ENCODE measurements around the gene HDAC3. TPM values are rescaled to one million over a fixed set of nuclear protein-coding genes. Genes with fewer than 3 reads are reported as not detected.

Gene HDAC3
- total RNA-seq = 10 to 100 TPM; 65.2 to 71.5 TPM

- peaks cover 47% of the 10 kb centered on the region for H3K4me1 Mint-ChIP-seq (ENCODE audit: low read depth)
- intact Hi-C loops (cut with micrococcal nuclease) = loop anchor here (1.0 to 2.0 kb wide), 4 partner anchors 15 to 44 kb away; partner anchors contain the start of gene FCHSD1
- no peaks in the 10 kb centered on the region for H3K9me3 Mint-ChIP-seq
- DNase-seq = peak; percentile 96
- H3K4me3 Mint-ChIP-seq = peak within 1 kb of the TSS; percentile 94
- H3K27me3 Mint-ChIP-seq = no peaks in the 10 kb centered on the region
- peak within 1 kb of the TSS; percentile 80 for H3K27ac Mint-ChIP-seq
- peaks cover 17% of the 10 kb centered on the region for H3K36me3 Mint-ChIP-seq
- POLR2A ChIA-PET = interaction anchor here (0.8 to 5.1 kb wide), 15 partner anchors 11 to 365 kb away, joined by 3 to 44 read pairs (median 4); partner anchors contain the start of genes DIAPH1, FCHSD1 and RNF14
- CTCF ChIA-PET = interaction anchor here (1.0 to 10.4 kb wide), 14 partner anchors 11 to 333 kb away, joined by 3 to 120 read pairs (median 8); partner anchors contain the start of genes DIAPH1, FCHSD1 and RNF14
Measured at GRCh38 chr5:141636413-141637122, at the start of gene HDAC3, which contains the start of gene RELL2. TSS of gene HDAC3 (minus strand) at chr5:141636849. CDS start at chr5:141636790, 59 bp downstream. TSS of gene RELL2 (plus strand) at chr5:141636997. CDS start at chr5:141638226, 1,229 bp downstream.

GRCh38 chr5:141685591-141685990 is 48.9 kb upstream of the HDAC3 start:
- no peak for DNase-seq
- intact Hi-C loops (cut with micrococcal nuclease) = no loop called here
- no peak overlapping the region for H3K27ac Mint-ChIP-seq
- H3K4me1 Mint-ChIP-seq (ENCODE audit: low read depth) = peaks cover 19% of the 10 kb centered on the region
- POLR2A ChIA-PET = no interaction called here
- H3K36me3 Mint-ChIP-seq = no peaks in the 10 kb centered on the region
- no peaks in the 10 kb centered on the region for H3K27me3 Mint-ChIP-seq
- CTCF ChIA-PET = interaction anchor here (1.5 kb wide), 1 partner anchor 194 kb away, joined by 5 read pairs; no protein-coding TSS in a partner anchor
- no peak overlapping the region for H3K4me3 Mint-ChIP-seq
- H3K9me3 Mint-ChIP-seq = no peaks in the 10 kb centered on the region

GRCh38 chr5:141683596-141684141 is 47.0 kb upstream of the HDAC3 start:
- Mint-ChIP-seq H3K27ac (no peak overlapping the region), H3K4me1 (ENCODE audit: low read depth) (peaks cover 19% of the 10 kb centered on the region), H3K36me3 (no peaks in the 10 kb centered on the region), H3K4me3 (no peak overlapping the region), H3K9me3 (no peaks in the 10 kb centered on the region), H3K27me3 (no peaks in the 10 kb centered on the region)
- ChIA-PET CTCF (interaction anchor here (0.7 to 3.7 kb wide), 9 partner anchors 9 to 293 kb away, joined by 3 to 47 read pairs (median 6); partner anchors contain the start of gene PCDH1), POLR2A (interaction anchor here (0.6 to 1.3 kb wide), 5 partner anchors 10 to 306 kb away, joined by 3 to 4 read pairs (median 3); partner anchors contain the start of genes PCDHGA11 and RNF14)
- intact Hi-C loops (cut with micrococcal nuclease) = no loop called here
- no peak for DNase-seq

DNA sequence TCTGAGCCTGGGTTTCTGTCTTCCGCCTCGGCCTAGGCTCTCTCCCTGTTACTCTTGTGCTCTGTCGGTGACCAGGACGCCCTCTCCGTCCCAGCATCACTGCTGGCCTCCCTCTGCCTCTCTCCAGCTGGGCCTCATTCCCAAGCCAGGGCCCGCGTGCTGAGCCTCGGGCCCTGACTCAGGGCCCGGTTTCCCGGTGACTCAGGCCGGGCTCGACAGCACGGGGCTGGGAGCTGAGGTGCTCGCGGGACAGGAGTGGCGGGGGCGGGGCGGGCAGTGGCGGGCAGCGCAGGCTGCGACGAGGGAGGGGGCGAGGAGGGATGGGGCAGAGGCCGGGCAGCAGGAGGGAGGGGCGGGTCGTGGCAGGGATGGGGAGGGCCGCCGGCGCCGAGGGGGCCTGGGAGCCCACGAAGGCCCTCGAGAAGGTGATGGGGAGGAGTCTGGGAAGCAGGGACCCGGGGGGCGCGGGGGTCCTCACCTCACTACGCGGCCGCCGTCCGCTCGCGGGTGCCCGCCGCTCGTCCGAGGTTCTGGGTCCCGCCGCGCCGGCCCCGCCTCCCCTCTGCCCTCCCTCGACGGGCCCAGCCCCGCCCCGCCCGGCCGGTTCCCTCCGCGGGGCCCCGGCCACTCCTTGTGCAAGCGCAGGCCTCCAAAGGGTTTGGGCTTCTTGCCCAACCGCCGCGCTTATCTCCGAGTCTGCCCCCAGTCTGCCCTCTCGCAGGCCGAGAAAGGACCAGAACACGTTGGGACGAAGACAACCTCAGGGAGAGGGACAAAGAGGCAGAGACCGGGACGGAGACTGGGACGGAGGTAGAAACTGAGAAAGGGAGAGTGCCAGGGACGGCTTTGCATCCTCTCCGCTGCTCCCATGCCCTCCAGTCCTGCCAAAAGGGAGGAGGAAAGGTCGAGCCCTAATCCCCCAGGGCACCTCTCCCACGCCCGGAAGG is 45.3 kb upstream of the HDAC3 start, which contains the start of gene ARAP3:
ARAP3 (minus strand) TSS at position 536 of the 947 bp plus-strand sequence. CDS start 1,744 bp downstream, outside the sequence.
- intact Hi-C loops (cut with micrococcal nuclease) = no loop called here
- POLR2A ChIA-PET = no interaction called here
- Mint-ChIP-seq H3K4me3 (peak within 1 kb of the TSS; percentile 69), H3K9me3 (no peaks in the 10 kb centered on the region), H3K4me1 (ENCODE audit: low read depth) (peaks cover 19% of the 10 kb centered on the region), H3K27me3 (no peaks in the 10 kb centered on the region), H3K36me3 (no peaks in the 10 kb centered on the region), H3K27ac (peak within 1 kb of the TSS; percentile 68)
- peak; percentile 53 for DNase-seq
- CTCF ChIA-PET = interaction anchor here (0.6 to 3.7 kb wide), 8 partner anchors 11 to 287 kb away, joined by 3 to 47 read pairs (median 9); partner anchors contain the start of genes PCDH1 and RNF14

- no peaks in the 10 kb centered on the region for H3K36me3 Mint-ChIP-seq
- no peaks in the 10 kb centered on the region for H3K27me3 Mint-ChIP-seq
- ChIA-PET POLR2A (no interaction called here), CTCF (interaction anchor here (0.6 to 3.7 kb wide), 7 partner anchors 10 to 288 kb away, joined by 3 to 47 read pairs (median 3); partner anchors contain the start of gene RNF14)
- H3K4me1 Mint-ChIP-seq (ENCODE audit: low read depth) = peaks cover 19% of the 10 kb centered on the region
- intact Hi-C loops (cut with micrococcal nuclease) = no loop called here
- DNase-seq = no peak
- no peak overlapping the region for H3K27ac Mint-ChIP-seq
- no peaks in the 10 kb centered on the region for H3K9me3 Mint-ChIP-seq
- H3K4me3 Mint-ChIP-seq = peak overlapping the region; percentile 14
Measured at GRCh38 chr5:141681295-141681694, 44.6 kb upstream of the HDAC3 start.

DNA sequence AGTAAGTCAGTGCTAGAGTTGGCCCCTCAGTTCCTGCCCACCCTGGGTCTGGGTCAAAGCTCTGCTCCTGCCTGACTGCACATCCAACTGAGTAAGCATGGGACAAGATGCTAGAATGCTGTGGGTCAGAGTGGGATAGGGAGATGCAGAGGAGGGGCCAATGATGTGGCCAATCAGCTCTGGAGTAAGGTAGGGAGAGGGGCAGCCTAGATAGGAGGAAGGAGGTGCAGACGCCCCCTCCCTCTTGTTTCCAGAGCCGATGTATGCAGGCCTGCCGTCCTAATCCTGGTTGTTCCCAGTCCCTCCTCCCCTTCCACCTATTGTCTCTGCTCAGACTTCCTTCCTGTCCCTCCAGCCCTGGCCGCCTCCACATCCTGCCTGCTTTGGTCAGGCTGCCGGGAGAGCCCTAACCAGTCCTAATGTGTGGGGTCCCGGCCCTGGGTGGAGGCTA is 44.1 kb upstream of the HDAC3 start:
- Mint-ChIP-seq H3K27ac (no peak overlapping the region), H3K9me3 (no peaks in the 10 kb centered on the region), H3K36me3 (no peaks in the 10 kb centered on the region), H3K27me3 (no peaks in the 10 kb centered on the region), H3K4me3 (peak overlapping the region; percentile 5), H3K4me1 (ENCODE audit: low read depth) (peaks cover 19% of the 10 kb centered on the region)
- intact Hi-C loops (cut with micrococcal nuclease) = no loop called here
- no peak for DNase-seq
- ChIA-PET POLR2A (no interaction called here), CTCF (interaction anchor here (0.8 to 3.7 kb wide), 5 partner anchors 10 to 280 kb away, joined by 3 to 47 read pairs (median 4); no protein-coding TSS in a partner anchor)

DNA sequence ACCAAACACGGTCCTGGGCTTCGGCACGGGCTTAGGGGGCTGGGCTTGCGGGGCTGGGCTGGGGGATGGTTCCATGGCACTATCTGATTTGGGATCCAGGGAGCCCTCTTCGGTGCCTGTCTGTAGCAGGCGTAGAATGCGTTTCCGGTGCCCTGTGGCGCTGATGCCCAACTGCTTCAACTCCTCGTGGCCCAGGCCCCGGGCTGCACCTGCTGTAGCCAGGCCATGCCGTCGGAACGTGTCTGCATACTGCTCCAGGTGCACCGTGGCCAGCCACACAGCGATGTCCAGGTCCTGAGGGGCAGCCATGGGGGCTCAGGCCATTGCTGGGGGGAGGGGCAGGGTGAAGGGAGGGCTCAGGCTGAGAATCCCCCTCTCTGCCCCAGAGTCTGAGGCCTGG is 43.5 kb upstream of the HDAC3 start:
- Mint-ChIP-seq H3K4me1 (ENCODE audit: low read depth) (peaks cover 19% of the 10 kb centered on the region), H3K4me3 (no peak overlapping the region), H3K9me3 (no peaks in the 10 kb centered on the region), H3K36me3 (no peaks in the 10 kb centered on the region), H3K27me3 (no peaks in the 10 kb centered on the region), H3K27ac (no peak overlapping the region)
- ChIA-PET CTCF (no interaction called here), POLR2A (no interaction called here)
- no peak for DNase-seq
- intact Hi-C loops (cut with micrococcal nuclease) = no loop called here

- Mint-ChIP-seq H3K27ac (no peak overlapping the region), H3K4me3 (no peak overlapping the region), H3K36me3 (no peaks in the 10 kb centered on the region), H3K9me3 (no peaks in the 10 kb centered on the region), H3K27me3 (no peaks in the 10 kb centered on the region), H3K4me1 (ENCODE audit: low read depth) (peaks cover 8% of the 10 kb centered on the region)
- ChIA-PET CTCF (interaction anchor here (0.6 kb wide), 1 partner anchor 246 kb away, joined by 3 read pairs; the partner anchor contains the start of gene DELE1), POLR2A (no interaction called here)
- intact Hi-C loops (cut with micrococcal nuclease) = no loop called here
- no peak for DNase-seq
Measured at GRCh38 chr5:141677415-141677814, 40.8 kb upstream of the HDAC3 start.

GRCh38 chr5:141675672-141676071 is 39.0 kb upstream of the HDAC3 start:
- ChIA-PET POLR2A (no interaction called here), CTCF (interaction anchor here (0.6 to 1.7 kb wide), 2 partner anchors 17 to 908 kb away, joined by 3 to 15 read pairs; no protein-coding TSS in a partner anchor)
- Mint-ChIP-seq H3K4me3 (no peak overlapping the region), H3K36me3 (no peaks in the 10 kb centered on the region), H3K4me1 (ENCODE audit: low read depth) (no peaks in the 10 kb centered on the region), H3K9me3 (no peaks in the 10 kb centered on the region), H3K27me3 (no peaks in the 10 kb centered on the region), H3K27ac (no peak overlapping the region)
- intact Hi-C loops (cut with micrococcal nuclease) = no loop called here
- DNase-seq = no peak

- Mint-ChIP-seq H3K27me3 (no peaks in the 10 kb centered on the region), H3K9me3 (no peaks in the 10 kb centered on the region), H3K4me1 (ENCODE audit: low read depth) (no peaks in the 10 kb centered on the region), H3K27ac (no peak overlapping the region), H3K36me3 (no peaks in the 10 kb centered on the region), H3K4me3 (no peak overlapping the region)
- POLR2A ChIA-PET = no interaction called here
- intact Hi-C loops (cut with micrococcal nuclease) = no loop called here
- DNase-seq = no peak
- CTCF ChIA-PET = no interaction called here
Measured at GRCh38 chr5:141674747-141675146, 38.1 kb upstream of the HDAC3 start.

Data from activated CD4-positive, alpha-beta memory T cell treated with anti-CD3 and anti-CD28 coated beads for 36 hours (primary cell).